DMS153 treated with DMSO at 0.1 percent for 48 hours (cell line): ENCODE data around the gene TSPYL1.
"Not testable (repeated sequence)": the region's sequence is repeated elsewhere in the genome, so short reads cannot be mapped to it uniquely, and the experiment has no call there.

Source experiments
- DNase-seq: peaks from one replicate; lab custom pipeline; 2025; ENCODE audit not compliant: unreplicated experiment; lab: John Stamatoyannopoulos, UW

TSPYL1 gene

DNA sequence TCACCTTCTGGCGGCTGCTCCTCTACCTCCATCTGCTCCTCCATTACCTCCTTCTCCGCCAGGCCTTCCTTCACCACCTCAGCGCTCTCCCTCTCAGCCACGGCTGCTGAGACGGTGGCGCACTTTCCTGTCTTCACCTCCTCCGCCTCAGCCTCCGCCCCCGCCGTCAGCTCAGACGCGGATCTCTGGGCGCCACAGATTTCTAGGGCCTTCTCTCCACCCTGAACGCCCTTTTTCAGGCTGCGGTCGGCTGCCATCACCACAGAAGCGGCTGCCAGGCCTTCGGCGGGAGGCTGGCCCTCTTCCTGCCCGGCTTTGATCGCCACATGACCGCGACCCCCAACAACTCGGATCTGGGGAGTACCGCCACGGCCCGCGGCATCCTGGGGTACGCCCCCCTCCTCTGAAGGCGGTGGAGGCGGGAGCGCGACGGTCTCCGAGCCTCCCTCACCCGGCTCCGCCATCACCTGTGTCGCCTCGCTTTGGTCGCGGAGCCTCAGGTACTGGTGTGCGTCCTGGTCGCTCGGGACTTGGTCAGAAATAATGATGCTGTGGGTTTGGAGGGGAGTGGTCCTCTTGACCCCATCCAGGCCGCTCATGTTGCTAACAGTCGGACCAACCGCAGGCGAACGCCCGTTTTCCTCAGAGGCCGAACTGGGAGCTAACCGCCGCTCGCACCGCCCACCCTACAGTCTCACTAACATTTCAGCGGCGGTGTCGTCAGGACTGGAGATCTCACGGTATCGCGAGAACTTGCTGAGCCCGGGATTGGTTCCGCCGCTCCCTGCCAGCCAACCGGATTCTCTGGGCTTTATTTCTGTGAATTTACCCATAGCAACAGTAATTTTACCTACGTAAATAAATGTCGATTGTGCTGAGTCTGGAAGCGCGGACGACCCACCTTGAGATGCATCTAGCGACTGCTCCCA lies at the start of gene TSPYL1:
TSS of gene TSPYL1 (minus strand) at position 699 of the 929 bp plus-strand sequence. CDS start at position 599, 100 bp downstream.
- DNase-seq = peak; percentile 88

DNA sequence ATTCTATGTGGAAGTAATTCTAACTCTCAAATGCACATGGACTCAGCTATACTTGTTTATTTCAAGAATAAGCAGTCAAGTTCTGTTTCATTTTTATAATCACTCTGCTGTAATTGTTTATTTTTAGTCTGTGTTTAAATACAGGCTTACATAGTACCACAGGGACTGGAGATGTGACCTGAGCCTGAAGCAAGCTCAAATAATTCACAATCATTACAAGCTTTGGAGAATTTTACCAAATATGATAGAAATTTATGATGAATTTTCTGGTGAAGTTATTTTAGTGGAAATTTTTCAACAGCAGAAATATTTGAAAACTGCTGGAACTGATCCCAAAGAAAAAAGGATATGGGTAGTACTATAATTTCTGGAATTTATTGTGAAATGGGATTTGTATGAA lies 49.4 kb upstream of the TSPYL1 start:
- DNase-seq = no peak

DNA sequence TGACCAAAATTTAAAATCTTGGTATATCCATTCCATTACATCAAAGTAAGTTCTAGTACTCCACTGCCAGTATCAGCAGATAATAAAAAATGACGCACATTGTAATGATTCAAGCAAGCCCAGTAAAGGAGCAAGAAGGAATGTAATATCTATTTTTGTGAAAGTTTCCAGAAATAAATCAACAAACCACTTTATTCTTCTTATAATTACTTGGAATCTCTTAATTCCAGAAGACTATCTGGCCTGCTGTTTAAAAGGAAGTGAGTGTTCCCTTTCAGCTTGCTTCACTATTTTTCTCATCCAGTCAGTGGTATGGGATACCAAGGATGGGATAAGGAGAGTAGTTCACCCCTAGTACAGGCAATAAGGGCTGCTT lies 48.8 kb upstream of the TSPYL1 start:
- DNase-seq = no peak

DNA sequence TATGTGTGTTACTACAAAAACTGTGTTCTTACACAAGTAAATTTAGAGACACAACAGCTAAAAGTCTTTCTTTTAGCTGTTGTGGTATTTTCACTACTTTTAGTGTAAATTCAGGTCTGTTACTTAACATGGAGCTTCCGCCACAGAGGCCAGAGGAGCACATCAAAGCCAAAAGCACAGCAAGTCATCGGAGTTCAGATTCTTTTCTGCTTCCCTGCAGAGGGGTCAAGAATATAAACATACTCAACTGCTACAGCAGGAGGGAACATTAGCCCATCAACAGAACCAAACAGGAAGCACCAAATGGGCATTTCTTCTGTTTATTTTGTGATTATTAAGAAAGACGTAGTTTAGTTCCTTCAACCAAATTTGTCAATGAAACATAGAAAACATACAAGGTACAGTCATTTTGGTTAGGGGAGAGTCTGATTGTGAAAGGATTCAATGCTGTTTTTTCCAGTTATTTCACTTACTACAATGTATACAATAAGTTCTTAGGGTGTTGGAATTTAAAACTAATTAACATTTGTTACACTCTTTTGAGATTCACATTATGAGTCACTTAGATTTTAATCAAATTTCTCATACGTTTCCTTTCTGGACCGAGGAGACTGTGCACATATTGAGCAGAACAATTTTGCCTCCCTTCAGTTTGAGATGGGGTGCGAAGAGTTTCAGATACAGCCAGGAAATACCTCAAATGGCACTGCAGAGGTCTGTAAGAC lies 48.2 kb upstream of the TSPYL1 start:
- DNase-seq = no peak

DNA sequence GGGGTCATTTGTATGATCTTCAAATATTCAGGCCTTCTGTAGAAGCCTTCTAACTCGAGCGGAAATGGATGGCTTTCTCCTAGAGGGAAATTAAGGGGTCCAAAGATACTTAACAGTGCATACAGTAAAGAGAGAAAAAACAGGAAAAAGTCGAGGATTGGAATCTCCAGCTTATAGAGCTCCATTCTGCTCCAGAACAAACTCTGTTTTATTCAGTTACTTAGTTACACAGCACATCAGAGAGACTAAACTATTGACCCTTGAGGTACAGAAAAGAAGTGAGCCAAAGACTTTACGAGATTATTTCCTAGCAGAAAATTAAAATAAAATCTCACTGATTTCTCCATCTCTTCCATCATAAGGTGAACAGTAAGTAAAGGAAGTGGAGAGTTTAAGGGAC lies 47.3 kb upstream of the TSPYL1 start:
- DNase-seq = no peak

DNA sequence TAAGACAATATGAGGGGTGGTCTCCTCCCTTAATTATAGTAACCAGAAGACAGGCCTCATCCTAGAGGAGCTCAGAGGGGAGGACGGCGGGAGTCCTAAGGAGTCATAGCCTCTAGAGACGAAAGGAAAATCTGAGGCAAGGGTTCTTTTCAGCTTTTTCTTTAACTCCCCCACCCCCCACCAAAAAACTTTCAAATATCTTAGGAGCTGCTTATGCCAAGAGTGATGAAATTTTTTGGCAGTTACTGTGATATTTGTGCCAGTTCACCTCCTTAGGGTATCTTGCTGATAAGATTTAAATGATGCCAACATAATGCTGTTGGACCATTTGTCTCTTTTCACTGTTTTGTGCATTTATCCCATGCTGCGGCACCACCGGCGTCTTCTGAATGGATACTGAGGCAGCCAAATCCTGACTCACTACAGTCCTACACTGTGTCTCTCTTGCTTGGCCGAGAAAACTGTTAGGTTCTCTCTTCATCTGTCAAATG lies 46.5 kb upstream of the TSPYL1 start:
- no peak for DNase-seq

DNA sequence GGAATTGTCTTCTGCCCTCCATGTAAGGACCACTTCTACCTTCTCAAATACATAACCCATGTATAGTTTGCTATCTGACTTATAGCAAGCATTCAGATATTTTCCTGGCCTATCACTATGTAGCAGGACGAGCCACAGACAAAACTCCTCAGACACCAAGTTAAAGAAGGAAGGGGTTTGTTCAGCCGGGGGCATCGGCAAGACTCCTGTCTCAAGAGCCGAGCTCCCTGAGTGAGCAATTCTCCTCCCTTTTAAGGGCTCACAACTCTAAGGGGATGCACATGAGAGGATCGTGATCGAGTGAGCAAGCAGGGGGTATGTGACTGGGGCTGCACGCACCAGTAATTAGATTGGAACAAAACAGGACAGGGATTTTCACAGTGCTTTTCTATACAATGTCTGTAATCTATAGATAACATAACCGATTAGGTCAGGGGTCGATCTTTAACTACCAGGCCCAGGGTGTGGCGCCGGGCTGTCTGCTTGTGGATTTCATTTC lies 46.0 kb upstream of the TSPYL1 start:
- not testable (repeated sequence) for DNase-seq

DNA sequence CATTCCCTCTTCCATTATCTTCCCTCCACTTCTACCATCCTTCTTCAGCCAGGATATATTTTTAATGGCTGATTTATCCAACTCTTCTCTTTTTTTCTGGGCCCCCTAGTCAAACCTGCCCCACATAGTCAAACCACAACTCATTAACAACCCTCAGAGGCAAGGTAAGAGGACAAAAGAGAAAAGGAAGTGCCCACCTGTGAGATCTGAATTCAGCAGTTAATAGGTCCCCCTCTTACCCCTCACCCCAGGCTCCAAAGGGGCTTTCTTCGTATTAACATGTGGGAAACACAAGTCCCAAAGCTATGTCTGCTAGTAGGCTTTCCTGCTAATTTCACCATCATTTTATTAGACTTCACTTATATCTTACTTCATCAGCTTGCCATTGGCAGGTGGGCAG lies 44.1 kb upstream of the TSPYL1 start:
- no peak for DNase-seq

DNA sequence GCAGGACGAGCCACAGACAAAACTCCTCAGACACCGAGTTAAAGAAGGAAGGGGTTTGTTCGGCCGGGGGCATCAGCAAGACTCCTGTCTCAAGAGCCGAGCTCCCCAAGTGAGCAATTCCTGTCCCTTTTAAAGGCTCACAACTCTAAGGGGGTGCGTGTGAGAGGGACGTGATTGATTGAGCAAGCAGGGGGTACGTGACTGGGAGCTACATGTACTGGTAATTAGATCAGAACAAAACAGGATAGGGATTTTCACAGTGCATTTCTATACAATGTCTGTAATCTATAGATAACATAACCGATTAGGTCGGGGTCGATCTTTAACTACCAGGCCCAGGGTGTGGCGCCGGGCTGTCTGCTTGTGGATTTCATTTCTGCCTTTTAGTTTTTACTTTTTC lies 42.2 kb upstream of the TSPYL1 start:
- not testable (repeated sequence) for DNase-seq

DNA sequence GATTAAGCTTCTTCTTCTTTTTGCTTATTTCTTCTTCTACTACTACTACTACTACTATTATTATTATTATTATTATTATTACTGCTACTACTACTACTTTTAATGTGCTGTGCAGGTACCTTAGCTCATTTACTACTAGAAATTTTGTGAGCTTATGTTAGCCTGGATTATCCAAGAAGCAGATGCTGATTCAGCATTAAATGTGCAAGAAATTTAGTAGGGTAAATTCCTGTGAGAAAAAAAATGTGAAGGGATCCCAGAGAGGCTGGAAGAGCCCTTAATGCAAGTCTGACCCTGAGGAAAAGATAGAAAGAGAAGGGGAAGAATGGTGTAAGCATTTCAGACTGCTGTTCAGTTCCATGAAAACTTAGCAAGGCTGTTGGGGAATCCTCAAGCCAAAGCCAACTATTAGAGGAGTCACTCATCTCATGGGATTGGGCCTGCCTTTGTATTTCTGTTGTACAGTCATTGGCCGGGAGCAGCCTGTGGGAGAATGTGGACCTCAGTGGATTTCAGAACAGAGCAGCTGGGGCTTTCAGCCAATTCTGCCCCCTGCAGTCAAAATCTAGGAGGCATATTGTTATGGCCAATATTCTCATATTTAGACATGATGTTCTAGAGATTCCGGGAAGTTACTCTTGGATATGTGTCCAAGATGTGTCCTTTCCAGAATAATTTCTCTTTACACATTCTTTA lies 37.2 kb upstream of the TSPYL1 start:
- DNase-seq = no peak

DNA sequence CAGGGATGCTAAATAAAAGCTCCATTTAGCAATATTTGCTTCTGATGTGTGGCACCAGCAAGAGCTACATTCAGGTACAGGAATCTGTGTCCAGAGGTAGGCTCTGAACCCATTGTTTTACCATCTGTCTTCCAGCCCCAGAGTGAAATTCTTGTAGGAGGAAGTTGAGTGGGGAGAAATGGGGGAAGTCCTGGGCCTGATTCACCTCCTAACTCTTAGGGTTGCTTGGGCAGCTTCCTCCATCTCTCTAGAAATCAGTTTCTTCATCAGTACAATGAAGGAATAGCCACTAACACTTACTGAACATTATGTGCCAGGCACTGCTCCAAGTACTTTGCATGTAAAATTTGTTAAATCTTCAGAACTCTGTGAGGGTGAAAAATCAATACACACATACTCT lies 35.1 kb upstream of the TSPYL1 start:
- DNase-seq = no peak

DNA sequence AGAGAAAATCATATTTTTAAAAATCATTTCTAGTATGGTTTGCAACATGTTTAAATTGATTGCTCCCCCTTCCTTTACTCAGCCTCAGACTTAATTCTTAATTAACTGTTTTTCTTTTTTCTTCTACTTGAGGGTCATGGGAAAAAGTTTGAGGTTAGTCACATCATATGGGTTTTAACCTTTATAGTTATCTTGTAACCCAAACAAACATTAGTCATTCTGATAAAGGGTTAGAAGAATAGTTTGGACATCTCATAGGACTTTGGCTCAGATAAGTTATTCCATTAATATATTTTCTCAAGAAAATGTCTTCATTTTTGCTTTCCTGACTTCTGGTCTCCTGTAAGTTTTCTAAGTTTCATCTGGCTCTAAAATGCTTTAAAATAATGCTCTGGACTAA lies 34.5 kb upstream of the TSPYL1 start:
- no peak for DNase-seq

DNA sequence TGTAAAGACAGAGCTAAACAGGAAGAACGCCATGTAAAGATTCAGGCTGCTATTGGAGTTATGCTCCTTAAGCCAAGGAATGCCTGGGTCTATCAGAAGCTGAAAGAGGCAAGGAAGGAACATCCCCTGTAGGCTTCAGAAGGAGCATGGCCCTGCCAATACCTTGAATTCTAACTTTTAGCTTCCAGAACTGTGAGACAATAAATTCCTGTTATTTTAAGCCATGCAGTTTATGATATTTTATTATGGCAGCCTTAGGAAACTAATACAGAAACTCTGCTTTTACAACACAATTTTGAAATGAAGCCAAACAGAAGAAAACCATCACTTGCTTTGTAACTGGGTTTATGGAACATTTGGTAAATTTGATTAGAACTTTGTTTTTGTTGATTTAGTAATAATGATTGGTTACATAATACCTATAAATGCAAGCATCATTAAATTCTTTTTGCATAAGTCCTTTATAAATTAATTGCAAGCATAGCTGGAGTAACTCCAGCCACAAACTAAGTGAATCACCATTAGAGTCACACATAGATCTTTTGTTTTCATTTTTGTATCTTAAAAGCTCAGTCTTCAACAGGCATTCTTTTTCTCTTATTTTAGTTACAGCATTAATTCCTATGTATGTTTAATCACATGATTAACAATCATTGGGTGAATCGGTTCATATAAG lies 33.5 kb upstream of the TSPYL1 start:
- no peak for DNase-seq

DNA sequence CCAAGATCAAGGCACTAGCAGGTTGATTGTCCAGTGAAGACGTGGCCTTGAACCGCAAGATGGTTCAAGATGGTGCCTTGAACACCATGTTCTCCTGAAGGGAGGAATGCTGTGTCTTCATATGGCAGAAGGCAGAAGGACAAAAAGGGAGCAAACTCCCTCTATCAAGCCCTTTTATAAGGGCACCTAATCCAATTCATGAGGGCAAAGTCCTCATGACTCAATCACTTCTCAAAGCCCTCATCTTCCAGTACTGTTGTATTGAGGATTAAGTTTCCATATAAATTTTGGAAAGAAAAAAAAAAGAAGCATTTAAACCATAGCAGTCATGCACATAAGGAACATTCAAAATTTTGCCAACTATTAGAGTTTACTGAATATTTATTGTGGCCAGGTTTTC lies 29.9 kb upstream of the TSPYL1 start:
- DNase-seq = no peak

DNA sequence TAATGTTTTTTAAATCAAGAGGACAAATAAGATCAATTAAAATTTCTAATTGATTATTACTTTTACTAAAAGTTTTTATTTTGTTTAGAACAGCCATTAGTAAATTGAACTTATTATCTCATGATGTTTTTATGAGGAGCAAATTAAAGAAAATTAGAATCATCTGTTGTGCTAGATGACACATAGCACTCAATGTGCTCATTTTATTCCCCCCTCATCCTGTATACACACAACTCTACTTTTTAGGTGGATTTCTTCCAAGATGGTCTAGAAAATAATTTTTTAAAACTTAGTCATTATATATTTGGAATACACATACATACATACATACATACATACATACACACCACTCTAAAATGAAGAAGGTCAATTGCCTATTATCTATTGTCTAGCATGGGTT lies 29.3 kb upstream of the TSPYL1 start:
- no peak for DNase-seq

DNA sequence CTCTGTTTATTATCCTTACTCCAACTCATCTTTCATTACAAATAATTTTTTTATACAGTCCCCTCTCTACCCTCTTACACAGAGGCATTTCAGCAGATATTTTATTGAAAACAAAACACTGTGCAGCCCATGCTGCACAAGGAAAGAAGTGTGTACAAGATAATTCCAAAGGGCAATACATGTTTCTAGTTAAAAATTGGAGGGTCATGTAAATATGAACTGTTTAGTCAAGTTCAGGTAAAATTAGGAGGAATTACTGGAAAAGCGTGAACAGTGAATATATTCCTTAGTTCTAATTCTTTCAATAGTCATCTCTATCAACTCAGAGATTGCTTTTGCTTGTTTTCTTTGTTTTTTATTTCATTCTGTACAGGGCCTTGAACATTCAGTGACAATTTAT lies 27.9 kb upstream of the TSPYL1 start:
- no peak for DNase-seq

DNA sequence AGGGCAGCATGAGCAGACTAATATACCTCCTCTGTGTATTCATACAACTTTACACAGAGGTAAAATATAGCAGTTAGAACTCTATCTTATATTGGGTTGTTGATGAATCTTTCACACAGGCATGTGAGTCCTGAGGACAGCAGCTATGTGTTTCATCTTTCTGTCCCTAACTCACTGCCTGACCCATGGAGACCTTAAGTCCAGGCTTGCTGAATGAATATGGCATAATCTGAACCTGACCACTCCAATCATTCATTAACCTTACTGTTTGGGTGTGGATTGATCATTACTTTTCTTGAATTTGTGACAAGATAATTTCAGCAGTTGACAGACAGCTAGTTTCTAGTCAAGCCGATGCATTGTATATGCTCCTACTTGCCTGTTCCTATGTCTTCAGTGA lies 27.3 kb upstream of the TSPYL1 start:
- no peak for DNase-seq

DNA sequence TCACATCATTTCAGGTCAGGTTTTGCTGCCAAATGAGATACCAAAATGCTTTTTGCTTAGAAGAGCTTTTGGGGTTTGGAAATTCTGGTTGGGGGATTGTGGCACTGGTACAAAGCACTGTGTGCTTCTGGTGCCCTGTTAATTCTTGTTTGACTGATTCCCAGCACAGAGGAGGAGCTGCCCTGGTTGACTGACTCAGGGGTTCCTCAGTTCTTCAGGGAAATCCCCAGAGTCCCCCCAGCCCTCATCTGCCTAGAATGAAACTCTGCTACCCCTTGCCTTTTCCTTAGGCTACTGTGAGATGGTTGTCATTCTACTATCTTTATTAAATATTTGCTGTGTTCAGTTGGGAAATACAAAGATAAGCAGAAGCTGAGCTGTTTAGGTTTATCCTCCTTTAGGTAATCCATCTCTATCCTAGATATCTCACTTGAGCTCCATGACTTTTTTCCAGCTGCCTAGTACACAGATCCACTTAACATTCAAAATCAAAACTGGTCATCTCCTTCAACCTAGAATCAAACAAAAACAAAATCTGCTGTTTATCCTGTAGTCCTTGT lies 24.9 kb upstream of the TSPYL1 start:
- no peak for DNase-seq

DNA sequence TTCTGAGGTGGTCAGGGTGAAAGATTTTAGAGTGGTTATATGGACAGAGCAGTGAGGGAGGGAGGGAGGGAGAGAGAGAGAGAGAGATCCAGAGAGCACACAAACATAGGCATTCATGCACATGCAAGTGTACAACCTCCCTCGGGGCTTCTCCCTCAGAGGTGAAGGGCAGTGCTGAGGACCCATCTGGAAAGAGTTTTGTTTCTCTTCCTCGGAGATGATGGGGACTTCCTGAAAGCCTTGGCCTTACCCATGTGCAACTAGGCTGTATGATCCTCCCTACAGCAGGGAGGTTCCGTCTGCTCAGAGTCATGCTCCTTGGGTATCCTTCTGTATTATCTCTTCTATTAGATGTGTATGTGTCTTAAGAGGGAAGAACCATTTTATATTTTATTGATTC lies 21.4 kb upstream of the TSPYL1 start:
- DNase-seq = no peak

DNA sequence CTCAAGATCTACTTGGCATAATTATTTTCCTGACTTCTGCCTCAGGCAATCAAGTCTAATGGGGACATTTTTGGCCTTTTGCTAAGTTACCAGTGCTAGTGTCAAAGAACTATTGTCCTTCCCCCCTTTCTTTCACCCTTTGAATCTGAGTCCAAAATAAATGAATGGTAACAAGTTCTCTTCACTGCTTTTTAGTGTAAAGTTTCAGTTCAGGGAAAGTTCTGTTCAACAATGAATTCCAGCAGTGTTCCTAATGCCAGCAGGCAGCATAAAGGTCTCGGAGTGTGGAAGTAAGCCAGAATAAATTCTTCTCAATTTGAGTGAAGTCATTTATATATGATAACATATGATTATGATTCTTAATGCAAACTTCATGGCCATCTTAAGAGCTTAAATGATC lies 20.8 kb upstream of the TSPYL1 start:
- DNase-seq = no peak

DNA sequence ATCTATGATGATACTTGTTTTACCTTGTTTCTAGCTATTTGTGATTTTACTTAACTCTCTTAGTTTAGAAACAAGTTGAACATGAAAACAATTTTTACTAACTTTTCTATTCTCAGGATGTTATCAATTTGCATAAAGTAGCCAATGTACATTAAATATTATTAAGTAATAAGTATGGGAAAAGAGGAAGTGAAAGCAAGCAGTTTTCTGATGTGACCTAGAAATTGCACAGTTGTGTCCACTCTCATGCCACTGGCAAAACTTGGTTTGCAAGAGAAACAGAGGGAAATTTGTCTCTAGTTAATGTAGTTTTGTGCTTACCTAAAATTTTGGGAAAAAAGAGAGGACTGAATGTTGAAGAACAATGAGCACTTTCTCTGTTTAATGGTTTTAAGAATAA lies 19.2 kb upstream of the TSPYL1 start:
- no peak for DNase-seq
